ENCODE measurements around the gene TMPRSS5. TPM values are rescaled to one million over a fixed set of nuclear protein-coding genes. Genes with fewer than 3 reads are reported as not detected.
"Not testable (repeated sequence)": the region's sequence is repeated elsewhere in the genome, so short reads cannot be mapped to it uniquely, and the experiment has no call there.

TMPRSS5 gene
- total RNA-seq, 1 experiment from 2014 or later, result 0.71 TPM

DNA sequence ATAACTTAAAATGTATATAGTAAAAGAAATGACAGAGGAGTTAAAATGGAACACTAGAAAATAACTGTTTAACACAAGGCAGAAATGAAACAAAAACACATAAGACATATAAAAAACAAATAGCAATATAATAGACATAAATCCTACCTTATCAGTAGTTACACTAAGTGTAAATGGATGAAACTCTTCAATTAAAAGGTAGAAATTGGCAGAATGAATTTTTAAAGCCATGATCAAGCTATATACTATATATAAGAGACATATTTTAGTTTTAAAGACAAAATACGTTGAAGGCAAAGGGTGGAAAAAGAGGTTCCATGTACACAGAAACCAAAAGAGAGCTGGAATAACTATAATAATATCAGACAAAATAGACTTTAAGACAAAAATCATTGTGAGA lies 4.9 kb upstream of the TMPRSS5 start:
- no peaks in the 10 kb centered on the region for H3K36me3 ChIP-seq (ENCODE audit: control insufficient read depth in 1 of 2, insufficient read depth in 2 of 2, low read length in 2 of 2)
- DNase-seq (ENCODE audit: low read depth, low spot score), result no peak
- H3K4me1 ChIP-seq (ENCODE audit: control insufficient read depth in 1 of 2, insufficient read depth in 2 of 2, low read length in 2 of 2), result no peaks in the 10 kb centered on the region
- intact Hi-C loops (cut with micrococcal nuclease), result no loop called here
- no TSS peak for BruUV-seq (replicated peaks)
- ChIA-PET POLR2A (no interaction called here), CTCF (no interaction called here), RAD21 (ENCODE audit: low non-redundant PET in 1 of 2, low total read pairs in 2 of 2, uncharacterized antibody in 2 of 2, unreplicated experiment in 2 of 2) (no interaction called here)
- H3K9ac ChIP-seq (ENCODE audit: low read length), result no peak overlapping the region
- TF ChIP-seq FOSL1 (IDR thresholded peaks at IDR 0.05; ENCODE audit: low read depth) (no peak), SIN3A (IDR thresholded peaks at IDR 0.05; ENCODE audit: low read depth) (no peak), EZH2 (IDR thresholded peaks at IDR 0.05) (no peak), ZFX (IDR thresholded peaks at IDR 0.05) (no peak), RAD21 (IDR thresholded peaks at IDR 0.05; ENCODE audit: low read depth) (no peak), JUND (IDR thresholded peaks at IDR 0.05) (no peak)
- TF ChIP-seq, protein P1, sequence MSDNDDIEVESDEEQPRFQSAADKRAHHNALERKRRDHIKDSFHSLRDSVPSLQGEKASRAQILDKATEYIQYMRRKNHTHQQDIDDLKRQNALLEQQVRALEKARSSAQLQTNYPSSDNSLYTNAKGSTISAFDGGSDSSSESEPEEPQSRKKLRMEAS (IDR thresholded peaks at IDR 0.05), result no peak
- TF ChIP-seq, protein P2, sequence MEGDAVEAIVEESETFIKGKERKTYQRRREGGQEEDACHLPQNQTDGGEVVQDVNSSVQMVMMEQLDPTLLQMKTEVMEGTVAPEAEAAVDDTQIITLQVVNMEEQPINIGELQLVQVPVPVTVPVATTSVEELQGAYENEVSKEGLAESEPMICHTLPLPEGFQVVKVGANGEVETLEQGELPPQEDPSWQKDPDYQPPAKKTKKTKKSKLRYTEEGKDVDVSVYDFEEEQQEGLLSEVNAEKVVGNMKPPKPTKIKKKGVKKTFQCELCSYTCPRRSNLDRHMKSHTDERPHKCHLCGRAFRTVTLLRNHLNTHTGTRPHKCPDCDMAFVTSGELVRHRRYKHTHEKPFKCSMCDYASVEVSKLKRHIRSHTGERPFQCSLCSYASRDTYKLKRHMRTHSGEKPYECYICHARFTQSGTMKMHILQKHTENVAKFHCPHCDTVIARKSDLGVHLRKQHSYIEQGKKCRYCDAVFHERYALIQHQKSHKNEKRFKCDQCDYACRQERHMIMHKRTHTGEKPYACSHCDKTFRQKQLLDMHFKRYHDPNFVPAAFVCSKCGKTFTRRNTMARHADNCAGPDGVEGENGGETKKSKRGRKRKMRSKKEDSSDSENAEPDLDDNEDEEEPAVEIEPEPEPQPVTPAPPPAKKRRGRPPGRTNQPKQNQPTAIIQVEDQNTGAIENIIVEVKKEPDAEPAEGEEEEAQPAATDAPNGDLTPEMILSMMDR (IDR thresholded peaks at IDR 0.05 in 2 of 3, conservative IDR thresholded peaks at IDR 0.05 in 1 of 3; ENCODE audit: borderline replicate concordance in 1 of 3, insufficient read depth in 1 of 3, low read depth in 2 of 3, low read length in 2 of 3), result no peak
- TF ChIP-seq, protein P3, sequence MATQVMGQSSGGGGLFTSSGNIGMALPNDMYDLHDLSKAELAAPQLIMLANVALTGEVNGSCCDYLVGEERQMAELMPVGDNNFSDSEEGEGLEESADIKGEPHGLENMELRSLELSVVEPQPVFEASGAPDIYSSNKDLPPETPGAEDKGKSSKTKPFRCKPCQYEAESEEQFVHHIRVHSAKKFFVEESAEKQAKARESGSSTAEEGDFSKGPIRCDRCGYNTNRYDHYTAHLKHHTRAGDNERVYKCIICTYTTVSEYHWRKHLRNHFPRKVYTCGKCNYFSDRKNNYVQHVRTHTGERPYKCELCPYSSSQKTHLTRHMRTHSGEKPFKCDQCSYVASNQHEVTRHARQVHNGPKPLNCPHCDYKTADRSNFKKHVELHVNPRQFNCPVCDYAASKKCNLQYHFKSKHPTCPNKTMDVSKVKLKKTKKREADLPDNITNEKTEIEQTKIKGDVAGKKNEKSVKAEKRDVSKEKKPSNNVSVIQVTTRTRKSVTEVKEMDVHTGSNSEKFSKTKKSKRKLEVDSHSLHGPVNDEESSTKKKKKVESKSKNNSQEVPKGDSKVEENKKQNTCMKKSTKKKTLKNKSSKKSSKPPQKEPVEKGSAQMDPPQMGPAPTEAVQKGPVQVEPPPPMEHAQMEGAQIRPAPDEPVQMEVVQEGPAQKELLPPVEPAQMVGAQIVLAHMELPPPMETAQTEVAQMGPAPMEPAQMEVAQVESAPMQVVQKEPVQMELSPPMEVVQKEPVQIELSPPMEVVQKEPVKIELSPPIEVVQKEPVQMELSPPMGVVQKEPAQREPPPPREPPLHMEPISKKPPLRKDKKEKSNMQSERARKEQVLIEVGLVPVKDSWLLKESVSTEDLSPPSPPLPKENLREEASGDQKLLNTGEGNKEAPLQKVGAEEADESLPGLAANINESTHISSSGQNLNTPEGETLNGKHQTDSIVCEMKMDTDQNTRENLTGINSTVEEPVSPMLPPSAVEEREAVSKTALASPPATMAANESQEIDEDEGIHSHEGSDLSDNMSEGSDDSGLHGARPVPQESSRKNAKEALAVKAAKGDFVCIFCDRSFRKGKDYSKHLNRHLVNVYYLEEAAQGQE (IDR thresholded peaks at IDR 0.05; ENCODE audit: low read depth), result no peak
- no peaks in the 10 kb centered on the region for H3K9me3 ChIP-seq (ENCODE audit: control insufficient read depth in 1 of 2, insufficient read depth in 1 of 2, low read depth in 1 of 2, low read length in 2 of 2)
- H3K9me2 ChIP-seq (ENCODE audit: insufficient read depth), result no peaks in the 10 kb centered on the region
- ATAC-seq, result no peak
- no peak overlapping the region for H3K27ac ChIP-seq (ENCODE audit: low read depth, low read length)
- no peaks in the 10 kb centered on the region for H3K79me2 ChIP-seq (ENCODE audit: insufficient read depth, low read length)
- H3K4me2 ChIP-seq (ENCODE audit: low read length), result no peak overlapping the region
- H4K20me1 ChIP-seq (ENCODE audit: insufficient read depth), result no peaks in the 10 kb centered on the region
- no peak overlapping the region for H3K4me3 ChIP-seq (replicated peaks in 1 of 2; ENCODE audit: low read depth in 1 of 2, low read length in 2 of 2)
- H2AFZ ChIP-seq (ENCODE audit: low read depth, low read length, poor library complexity, severe bottlenecking), result no peak overlapping the region
- H3K27me3 ChIP-seq (ENCODE audit: insufficient read depth, low read length), result no peaks in the 10 kb centered on the region

DNA sequence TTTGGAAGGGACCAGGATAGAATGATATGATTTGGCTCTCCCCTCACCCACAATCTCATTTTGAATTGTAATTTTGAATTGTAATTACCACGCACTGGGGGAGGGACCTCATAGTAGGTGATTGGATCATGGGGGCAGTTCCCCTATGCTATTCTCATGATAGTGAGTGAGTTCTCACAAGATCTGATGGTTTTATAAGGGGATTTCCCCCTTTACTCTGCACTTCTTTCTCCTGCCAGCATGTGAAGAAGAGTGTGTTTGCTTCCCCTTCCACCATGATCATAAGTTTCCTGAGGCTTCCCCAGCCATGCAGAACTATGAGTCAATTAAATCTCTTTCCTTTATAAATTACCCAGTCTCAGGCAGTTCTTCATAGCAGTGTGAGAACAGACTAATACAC lies 2.6 kb downstream of the TMPRSS5 start:
- ATAC-seq; CTCF ChIA-PET; H4K20me1 ChIP-seq (ENCODE audit: insufficient read depth); H3K27ac ChIP-seq (ENCODE audit: low read depth, low read length); BruUV-seq (replicated peaks); H3K4me2 ChIP-seq (ENCODE audit: low read length); H3K9ac ChIP-seq (ENCODE audit: low read length); intact Hi-C loops (cut with micrococcal nuclease); H3K79me2 ChIP-seq (ENCODE audit: insufficient read depth, low read length); H3K4me3 ChIP-seq (replicated peaks in 1 of 2; ENCODE audit: low read depth in 1 of 2, low read length in 2 of 2); H3K4me1 ChIP-seq (ENCODE audit: control insufficient read depth in 1 of 2, insufficient read depth in 2 of 2, low read length in 2 of 2); H3K27me3 ChIP-seq (ENCODE audit: insufficient read depth, low read length); H3K36me3 ChIP-seq (ENCODE audit: control insufficient read depth in 1 of 2, insufficient read depth in 2 of 2, low read length in 2 of 2); H3K9me2 ChIP-seq (ENCODE audit: insufficient read depth); POLR2A ChIA-PET; H3K9me3 ChIP-seq (ENCODE audit: control insufficient read depth in 1 of 2, insufficient read depth in 1 of 2, low read depth in 1 of 2, low read length in 2 of 2); DNase-seq (ENCODE audit: low read depth, low spot score); H2AFZ ChIP-seq (ENCODE audit: low read depth, low read length, poor library complexity, severe bottlenecking); RAD21 ChIA-PET (ENCODE audit: low non-redundant PET in 1 of 2, low total read pairs in 2 of 2, uncharacterized antibody in 2 of 2, unreplicated experiment in 2 of 2): not testable (repeated sequence)
